Peyer's patch (tissue), 4 donors: ENCODE results near the gene CHMP2B. TPM values are rescaled to one million over a fixed set of nuclear protein-coding genes. Genes with fewer than 3 reads are reported as not detected.

ENCODE experiments used
- DNase-seq, 3 donors: peaks; one replicate each; pipeline ENCODE4 v3.0.0-alpha.2; 2017 to 2019
- H3K27ac ChIP-seq, 4 donors: fragments of 200-600 bp; sonication (generic); one replicate each; pipeline ENCODE4 v1.5.1; 2016 to 2019
- H3K27me3 ChIP-seq, 2 donors: fragments of 200-600 bp; sonication (generic); one replicate each; pipeline ENCODE4 v1.5.1; 2019
- H3K36me3 ChIP-seq, 3 donors: fragments of 200-600 bp; sonication (generic); one replicate each; pipeline ENCODE4 v1.5.1; 2016 to 2019
- H3K4me1 ChIP-seq, 4 donors: fragments of 200-600 bp; sonication (generic); one replicate each; pipeline ENCODE4 v1.5.1; 2016 to 2019
- H3K4me3 ChIP-seq, 4 donors: fragments of 200-600 bp; sonication (generic); 1 replicate in 3 of 4; 2 replicates in 1 of 4; pipeline ENCODE4 v1.5.1; 2016 to 2019; ENCODE audit warnings: mild to moderate bottlenecking in 1 of 4
- H3K9me3 ChIP-seq, 4 donors: fragments of 200-600 bp; sonication (generic); one replicate each; pipeline ENCODE4 v1.5.1; 2016 to 2019; ENCODE audit warnings: mild to moderate bottlenecking in 1 of 4
- CTCF ChIP-seq, 6 experiments: fragments of 450-650 bp in 4 of 6; fragments of 200-600 bp in 2 of 6; sonication (generic) in 1 of 6; IDR thresholded peaks; one replicate each; pipeline ENCODE4 v1.5.1; 2017 to 2019; ENCODE audit warnings: antibody characterized with exemption in 6 of 6, mild to moderate bottlenecking in 3 of 6, moderate library complexity in 1 of 6
- POLR2A ChIP-seq, 2 donors: fragments of 450-650 bp; IDR thresholded peaks; one replicate each; pipeline ENCODE4 v1.5.1; 2017; ENCODE audit warnings: antibody characterized with exemption in 2 of 2, mild to moderate bottlenecking in 2 of 2, moderate library complexity in 2 of 2
- total RNA-seq, 4 donors: library from RNA; depleted of rRNA; stranded (reverse); fragments of >200 nt; gene quantifications; one replicate each; pipeline ENCODE4 v1.1.0, GENCODE V29; 2016

The CHMP2B gene
- total RNA-seq, 4 donors from 2014 or later, result 27.1 to 60.6 (median 38.6) TPM

GRCh38 chr3:87207460-87207859 lies 19.6 kb upstream of the CHMP2B start:
- Histone ChIP-seq H3K4me1 (peaks cover 0 to 6% (median 0%) of the 10 kb centered on the region in 4 donors), H3K36me3 (no peaks in the 10 kb centered on the region), H3K9me3 (no peaks in the 10 kb centered on the region), H3K4me3 (no peak overlapping the region), H3K27me3 (no peaks in the 10 kb centered on the region), H3K27ac (no peak overlapping the region)
- no peak for DNase-seq
- TF ChIP-seq POLR2A (IDR thresholded peaks at IDR 0.05) (no peak), CTCF (IDR thresholded peaks at IDR 0.05) (no peak)

- no peaks in the 10 kb centered on the region for H3K9me3 ChIP-seq
- no peak overlapping the region for H3K27ac ChIP-seq
- no peaks in the 10 kb centered on the region for H3K27me3 ChIP-seq
- peaks cover 0 to 6% (median 0%) of the 10 kb centered on the region in 4 donors for H3K4me1 ChIP-seq
- H3K36me3 ChIP-seq, result no peaks in the 10 kb centered on the region
- H3K4me3 ChIP-seq, result no peak overlapping the region
- no peak for DNase-seq
- no peak for TF ChIP-seq POLR2A (IDR thresholded peaks at IDR 0.05)
- no peak for TF ChIP-seq CTCF (IDR thresholded peaks at IDR 0.05)
Observed at GRCh38 chr3:87209111-87209510, 18.0 kb upstream of the CHMP2B start.

- DNase-seq, result no peak
- Histone ChIP-seq H3K4me3 (no peak overlapping the region), H3K27ac (no peak overlapping the region), H3K27me3 (no peaks in the 10 kb centered on the region), H3K4me1 (no peaks in the 10 kb centered on the region), H3K9me3 (no peaks in the 10 kb centered on the region), H3K36me3 (no peaks in the 10 kb centered on the region)
- no peak for TF ChIP-seq POLR2A (IDR thresholded peaks at IDR 0.05)
- TF ChIP-seq CTCF (IDR thresholded peaks at IDR 0.05), result no peak
Observed at GRCh38 chr3:87218560-87218959, 8.5 kb upstream of the CHMP2B start.

GRCh38 chr3:87219611-87220010 lies 7.5 kb upstream of the CHMP2B start:
- no peaks in the 10 kb centered on the region for H3K36me3 ChIP-seq
- H3K27me3 ChIP-seq, result no peaks in the 10 kb centered on the region
- DNase-seq, result no peak
- no peaks in the 10 kb centered on the region for H3K4me1 ChIP-seq
- H3K9me3 ChIP-seq, result no peaks in the 10 kb centered on the region
- no peak for TF ChIP-seq POLR2A (IDR thresholded peaks at IDR 0.05)
- TF ChIP-seq CTCF (IDR thresholded peaks at IDR 0.05), result no peak
- H3K4me3 ChIP-seq, result no peak overlapping the region
- H3K27ac ChIP-seq, result no peak overlapping the region

GRCh38 chr3:87225659-87226058 lies 1.4 kb upstream of the CHMP2B start:
- peaks cover 0 to 17% (median 4%) of the 10 kb centered on the region in 4 donors for H3K4me1 ChIP-seq
- H3K27ac ChIP-seq, result no peak overlapping the region
- no peaks in the 10 kb centered on the region for H3K36me3 ChIP-seq
- H3K9me3 ChIP-seq, result no peaks in the 10 kb centered on the region
- no peaks in the 10 kb centered on the region for H3K27me3 ChIP-seq
- TF ChIP-seq POLR2A (IDR thresholded peaks at IDR 0.05), result no peak
- TF ChIP-seq CTCF (IDR thresholded peaks at IDR 0.05), result no peak
- no peak overlapping the region for H3K4me3 ChIP-seq
- no peak for DNase-seq

GRCh38 chr3:87227835-87228144 lies 681 bp downstream of the CHMP2B start:
- TF ChIP-seq POLR2A (IDR thresholded peaks at IDR 0.05), result no peak
- Histone ChIP-seq H3K36me3 (no peaks in the 10 kb centered on the region), H3K4me3 (peak overlapping the region; percentile 72 to 97 (median 84)), H3K9me3 (no peaks in the 10 kb centered on the region), H3K4me1 (peaks cover 0 to 17% (median 4%) of the 10 kb centered on the region in 4 donors), H3K27me3 (no peaks in the 10 kb centered on the region), H3K27ac (peak overlapping the region; percentile 86 to 93 (median 90))
- no peak for DNase-seq
